K562 (cell line): ENCODE measurements around the gene SPINK9.

Experiments used
- EZH2 ChIP-seq: IDR thresholded peaks from 2 replicates; pipeline ENCODE4 v1.6.1; 2012; ENCODE audit warnings: low read depth, mild to moderate bottlenecking, inconsistent platforms, low read length, borderline replicate concordance
- FOXK1 ChIP-seq: sonication (generic); formaldehyde crosslinking; IDR thresholded peaks from 2 replicates; pipeline ENCODE4 v1.8.0; 2022; ENCODE audit warnings: missing genetic modification reagents, mild to moderate bottlenecking, borderline replicate concordance
- JUN ChIP-seq, 2 experiments: sonication (generic) in 1 of 2; formaldehyde crosslinking in 1 of 2; IDR thresholded peaks; 2 replicates each; pipeline versions ENCODE4 v1.6.1 to v1.8.0; 2012 to 2022; ENCODE audit warnings: borderline replicate concordance in 2 of 2, mild to moderate bottlenecking in 2 of 2, improper control_type of control experiment in 1 of 2, low read depth in 1 of 2, low read length in 1 of 2, missing genetic modification reagents in 1 of 2
- SMC3 ChIP-seq: conservative IDR thresholded peaks from 2 replicates; pipeline ENCODE4 v1.6.1; 2011; ENCODE audit warnings: low read depth, low read length, improper control_type of control experiment; ENCODE audit not compliant: insufficient read depth
- ZNF75A ChIP-seq: fragments of 450-650 bp; formaldehyde crosslinking; IDR thresholded peaks from 2 replicates; pipeline ENCODE4 v1.4.0; 2020; ENCODE audit warnings: mild to moderate bottlenecking

GRCh38 chr5:148378670-148379069 is 43.3 kb downstream of the SPINK9 start:
- no peak for TF ChIP-seq JUN (IDR thresholded peaks at IDR 0.05; ENCODE audit: borderline replicate concordance, low read depth, low read length)
- TF ChIP-seq JUN (CRISPR knock-in tag; IDR thresholded peaks at IDR 0.05; ENCODE audit: borderline replicate concordance) = no peak
- TF ChIP-seq ZNF75A (CRISPR knock-in tag) = no peak
- TF ChIP-seq EZH2 = no peak
- TF ChIP-seq FOXK1 (CRISPR knock-in tag) = no peak
- no peak for TF ChIP-seq SMC3
